ENCODE results near the gene ZNF749. TPM values are rescaled to one million over a fixed set of nuclear protein-coding genes. Genes with fewer than 3 reads are reported as not detected.
A peak's percentile ranks its signal among the peaks of the same experiment; 100 is the strongest.
"Not testable (repeated sequence)": the region's sequence is repeated elsewhere in the genome, so short reads cannot be mapped to it uniquely, and the experiment has no call there.

The ZNF749 gene
- polyA plus RNA-seq, 10 donors = 4.1 to 8.5 (median 6.2) TPM

DNA sequence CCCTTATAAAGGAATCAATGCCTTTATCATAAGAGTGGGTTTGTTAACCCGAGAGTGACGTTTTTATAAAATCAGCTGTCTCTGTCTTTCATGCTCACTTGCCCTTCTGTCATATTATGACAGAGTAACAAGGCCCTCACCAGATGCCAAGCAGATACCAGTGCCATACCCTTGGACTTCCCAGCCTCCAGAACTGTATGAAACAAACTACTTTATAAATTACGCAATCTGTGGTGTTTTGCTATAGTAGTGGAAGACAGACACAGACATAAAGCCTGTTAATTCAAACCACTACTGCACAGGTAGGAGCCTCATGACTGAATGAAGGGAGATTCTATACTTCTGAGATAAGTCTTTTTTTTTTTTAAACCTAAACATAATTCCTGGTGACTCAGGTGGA is 17.2 kb downstream of the ZNF749 start:
- DNase-seq = no peak

GRCh38 chr19:57465680-57466381 is 30.7 kb downstream of the ZNF749 start:
- DNase-seq = no peak

DNA sequence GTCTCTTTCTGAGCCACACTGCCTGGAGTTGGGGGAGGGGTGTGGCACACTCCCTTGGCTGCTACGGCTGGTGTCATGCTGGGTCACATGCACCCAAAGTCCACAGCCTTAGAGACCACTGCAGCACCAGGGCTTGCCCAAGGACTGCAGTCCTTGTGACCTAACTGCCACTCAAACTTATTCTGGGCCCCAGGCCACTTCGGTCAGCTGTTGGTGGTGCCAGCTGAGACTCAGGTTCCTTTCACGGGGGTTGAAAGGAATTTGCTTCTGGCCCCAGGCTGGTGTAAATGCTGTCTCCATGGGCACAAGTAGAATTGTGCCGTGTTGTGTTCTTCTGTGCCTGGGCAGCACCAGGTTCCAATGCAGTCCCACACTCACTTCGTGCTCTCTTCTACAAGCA is 31.4 kb downstream of the ZNF749 start:
- no peak for DNase-seq

- no peak for DNase-seq
These were observed 38.5 kb downstream of the ZNF749 start for GRCh38 chr19:57473646-57474045.

GRCh38 chr19:57477191-57478008 is 42.3 kb downstream of the ZNF749 start, which contains the start of gene ZNF772:
TSS of gene ZNF772 (minus strand) at chr19:57477566. CDS start at chr19:57477309, 257 bp downstream.
- peak; percentile 93 to 96 (median 94) for DNase-seq

DNA sequence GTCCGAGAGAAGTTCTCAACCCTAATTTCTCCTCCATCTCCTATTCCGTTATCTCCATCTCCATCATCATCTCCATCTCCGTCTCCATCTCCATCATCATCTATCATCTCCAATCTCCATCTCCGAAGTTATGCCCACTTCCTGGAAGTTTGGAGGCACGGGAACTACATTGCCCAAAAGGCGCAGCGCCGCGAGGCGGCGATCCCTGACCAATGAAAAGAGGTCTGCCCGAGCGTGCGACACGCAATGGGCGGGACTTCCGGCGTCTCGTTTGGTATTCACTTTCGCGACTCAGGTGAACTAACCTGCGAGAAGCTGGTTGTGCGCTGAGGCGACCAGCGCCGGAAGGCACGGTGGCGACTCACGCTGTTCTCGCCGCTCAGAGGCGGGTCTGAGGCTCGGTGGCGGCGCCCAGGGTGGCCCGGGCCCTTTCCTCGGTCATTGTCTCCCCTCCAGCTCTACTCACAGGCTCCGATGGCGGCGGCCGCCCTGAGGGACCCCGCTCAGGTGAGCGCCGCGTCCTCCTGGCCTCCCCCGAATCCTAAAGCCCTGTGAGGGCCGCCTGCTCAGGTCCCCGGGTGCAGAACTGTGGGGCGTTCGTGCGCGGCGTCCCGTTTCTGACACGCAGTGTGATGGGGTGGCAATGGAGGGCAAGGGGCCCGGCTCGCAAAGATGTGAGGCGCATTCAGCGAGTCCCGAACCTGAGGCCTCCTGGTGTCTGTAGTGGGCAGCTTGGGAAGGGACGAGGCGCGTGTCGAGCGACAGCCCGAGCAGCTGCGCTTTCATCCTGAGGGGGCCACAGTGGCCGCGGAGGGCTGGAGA is 52.6 kb downstream of the ZNF749 start, which contains the start of gene ZNF419:
Gene ZNF419 (plus strand): TSS at position 274 of the 822 bp plus-strand sequence. CDS start 201 bp downstream, at position 475.
- peak; percentile 88 to 97 (median 95) for DNase-seq

GRCh38 chr19:57488299-57488644 is 53.1 kb downstream of the ZNF749 start:
- DNase-seq = not testable (repeated sequence)

Other genes with a start within 250 kb of the ZNF749 start
- 10 to 100 TPM; 10.5 to 15.9 (median 13.0) TPM for gene ZNF264, start 243.8 kb upstream of the ZNF749 start, polyA plus RNA-seq (ENCODE audit: insufficient read length in 10 of 10)
- gene AURKC, start 204.3 kb upstream of the ZNF749 start, polyA plus RNA-seq (ENCODE audit: insufficient read length in 10 of 10) = 1 to 10 TPM in 6 of 10 donors, under 1 TPM in 4; 0.69 to 2.7 (median 1.1) TPM
- gene ZNF805, start 194.7 kb upstream of the ZNF749 start, polyA plus RNA-seq (ENCODE audit: insufficient read length in 10 of 10) = 1 to 10 TPM; 3.9 to 6.5 (median 5.3) TPM
- gene ZNF460, start 154.8 kb upstream of the ZNF749 start, polyA plus RNA-seq (ENCODE audit: insufficient read length in 10 of 10) = 1 to 10 TPM; 2.8 to 5.0 (median 3.3) TPM
- 1 to 10 TPM; 4.9 to 7.0 (median 6.1) TPM for gene ZNF543, start 114.9 kb upstream of the ZNF749 start, polyA plus RNA-seq (ENCODE audit: insufficient read length in 10 of 10)
- 10 to 100 TPM in 3 of 10 donors, 1 to 10 TPM in 7; 8.0 to 10.9 (median 9.4) TPM for gene ZNF304, start 84.1 kb upstream of the ZNF749 start, polyA plus RNA-seq (ENCODE audit: insufficient read length in 10 of 10)
- gene TRAPPC2B, start 71.8 kb upstream of the ZNF749 start, polyA plus RNA-seq (ENCODE audit: insufficient read length in 10 of 10) = 10 to 100 TPM; 11.4 to 19.1 (median 14.1) TPM
- gene ZNF547, start 71.8 kb upstream of the ZNF749 start, polyA plus RNA-seq (ENCODE audit: insufficient read length in 10 of 10) = 1 to 10 TPM; 2.6 to 4.6 (median 3.1) TPM
- 10 to 100 TPM; 11.2 to 24.8 (median 16.9) TPM for gene ZNF548, start 45.5 kb upstream of the ZNF749 start, polyA plus RNA-seq (ENCODE audit: insufficient read length in 10 of 10)
- 1 to 10 TPM; 5.1 to 9.9 (median 7.8) TPM for gene ZNF17, start 24.2 kb upstream of the ZNF749 start, polyA plus RNA-seq (ENCODE audit: insufficient read length in 10 of 10)
- 1 to 10 TPM in 8 of 10 donors, under 1 TPM in 2; 0.84 to 3.8 (median 1.5) TPM for gene VN1R1, start 21.8 kb downstream of the ZNF749 start, polyA plus RNA-seq (ENCODE audit: insufficient read length in 10 of 10)
- gene ZNF772, start 42.2 kb downstream of the ZNF749 start, polyA plus RNA-seq (ENCODE audit: insufficient read length in 10 of 10) = 10 to 100 TPM in 4 of 10 donors, 1 to 10 TPM in 6; 6.4 to 11.9 (median 9.1) TPM
- 10 to 100 TPM in 3 of 10 donors, 1 to 10 TPM in 7; 5.9 to 13.2 (median 9.9) TPM for gene ZNF419, start 52.4 kb downstream of the ZNF749 start, polyA plus RNA-seq (ENCODE audit: insufficient read length in 10 of 10)
- gene ZNF773, start 64.6 kb downstream of the ZNF749 start, polyA plus RNA-seq (ENCODE audit: insufficient read length in 10 of 10) = 10 to 100 TPM in 1 of 10 donors, 1 to 10 TPM in 9; 5.1 to 11.8 (median 7.4) TPM
- 1 to 10 TPM; 4.7 to 9.5 (median 7.5) TPM for gene ZNF549, start 92.0 kb downstream of the ZNF749 start, polyA plus RNA-seq (ENCODE audit: insufficient read length in 10 of 10)
- gene ZNF550, start 124.5 kb downstream of the ZNF749 start, polyA plus RNA-seq (ENCODE audit: insufficient read length in 10 of 10) = 10 to 100 TPM in 6 of 10 donors, 1 to 10 TPM in 4; 8.6 to 14.0 (median 11.1) TPM
- 1 to 10 TPM; 4.3 to 6.1 (median 4.8) TPM for gene ZNF416, start 143.6 kb downstream of the ZNF749 start, polyA plus RNA-seq (ENCODE audit: insufficient read length in 10 of 10)
- 1 to 10 TPM; 4.6 to 8.0 (median 5.6) TPM for gene ZIK1, start 148.8 kb downstream of the ZNF749 start, polyA plus RNA-seq (ENCODE audit: insufficient read length in 10 of 10)
- 1 to 10 TPM; 2.1 to 5.4 (median 3.4) TPM for gene ZNF530, start 164.6 kb downstream of the ZNF749 start, polyA plus RNA-seq (ENCODE audit: insufficient read length in 10 of 10)
- gene ZNF134, start 178.9 kb downstream of the ZNF749 start, polyA plus RNA-seq (ENCODE audit: insufficient read length in 10 of 10) = 10 to 100 TPM in 9 of 10 donors, 1 to 10 TPM in 1; 9.5 to 15.1 (median 13.0) TPM
- gene ZNF211, start 197.8 kb downstream of the ZNF749 start, polyA plus RNA-seq (ENCODE audit: insufficient read length in 10 of 10) = 10 to 100 TPM; 10.4 to 20.3 (median 15.2) TPM
- gene ZSCAN4, start 233.6 kb downstream of the ZNF749 start, polyA plus RNA-seq (ENCODE audit: insufficient read length in 10 of 10) = under 1 TPM in 2 of 10 donors, not detected in 8; 0.11 TPM
- gene ZNF551, start 246.7 kb downstream of the ZNF749 start, polyA plus RNA-seq (ENCODE audit: insufficient read length in 10 of 10) = 1 to 10 TPM; 4.4 to 7.3 (median 6.4) TPM

All from muscle of back (tissue), 11 donors.